OCI-LY1 (cell line): ENCODE results near the gene CDH23.

Experiments
- H2AFZ ChIP-seq: fragments of 200-600 bp; sonication (generic), shearing (Covaris generic); 2 replicates; pipeline ENCODE4 v1.6.0; 2014; ENCODE audit warnings: antibody characterized with exemption, mild to moderate bottlenecking, low read length
- H3F3A ChIP-seq: fragments of 200-600 bp; sonication (generic), shearing (Covaris generic); 2 replicates; pipeline ENCODE4 v1.6.0; 2014; ENCODE audit warnings: mild to moderate bottlenecking, antibody characterized with exemption, low read length, moderate library complexity; ENCODE audit not compliant: insufficient read depth
- H3K27ac ChIP-seq: fragments of 200-600 bp; sonication (generic); 2 replicates; pipeline ENCODE4 v1.5.1; 2014; ENCODE audit warnings: low read length, mixed run types, mild to moderate bottlenecking, low read depth; ENCODE audit not compliant: poor library complexity, severe bottlenecking
- H3K27me3 ChIP-seq: fragments of 200-600 bp; sonication (generic); 2 replicates; pipeline ENCODE4 v1.6.0; 2014; ENCODE audit warnings: antibody characterized with exemption, mild to moderate bottlenecking, low read length, moderate library complexity; ENCODE audit not compliant: insufficient read depth
- H3K36me3 ChIP-seq: fragments of 200-600 bp; sonication (generic); 2 replicates; pipeline ENCODE4 v1.6.1; 2014; ENCODE audit warnings: mild to moderate bottlenecking, antibody characterized with exemption, low read length, moderate library complexity, mixed read lengths; ENCODE audit not compliant: insufficient read depth
- H3K4me1 ChIP-seq: fragments of 200-600 bp; sonication (generic); 2 replicates; pipeline ENCODE4 v1.5.1; 2014; ENCODE audit warnings: mild to moderate bottlenecking, low read length, moderate library complexity; ENCODE audit not compliant: insufficient read depth, severe bottlenecking
- H3K4me2 ChIP-seq: fragments of 200-600 bp; sonication (generic), shearing (Covaris generic); 2 replicates; pipeline ENCODE4 v1.6.1; 2014; ENCODE audit warnings: low read length
- H3K4me3 ChIP-seq: fragments of 200-600 bp; sonication (generic); 2 replicates; pipeline ENCODE4 v1.5.1; 2014; ENCODE audit warnings: low read length, low read depth, mild to moderate bottlenecking, mixed read lengths; ENCODE audit not compliant: poor library complexity, severe bottlenecking
- H3K79me2 ChIP-seq: fragments of 200-600 bp; shearing (Covaris generic); 2 replicates; pipeline ENCODE4 v1.6.1; 2016; ENCODE audit warnings: mixed run types, low read length, mixed read lengths; ENCODE audit not compliant: insufficient read depth
- H3K9ac ChIP-seq: fragments of 200-600 bp; sonication (generic), shearing (Covaris generic); 2 replicates; pipeline ENCODE4 v1.6.1; 2014; ENCODE audit warnings: mild to moderate bottlenecking, low read length, mixed read lengths
- H3K9me2 ChIP-seq: fragments of 200-600 bp; sonication (generic), shearing (Covaris generic); 2 replicates; pipeline ENCODE4 v1.6.1; 2014; ENCODE audit warnings: low read depth, mild to moderate bottlenecking, low read length, mixed read lengths
- H3K9me3 ChIP-seq: fragments of 200-600 bp; shearing (Covaris generic); 2 replicates; pipeline ENCODE4 v1.6.1; 2014; ENCODE audit warnings: low read length, mixed read lengths
- H4K20me1 ChIP-seq: fragments of 200-600 bp; sonication (generic), shearing (Covaris generic); 2 replicates; pipeline ENCODE4 v1.6.0; 2016; ENCODE audit warnings: mild to moderate bottlenecking, low read length; ENCODE audit not compliant: insufficient read depth
- EZH2 ChIP-seq: fragments of 200-600 bp; sonication (generic), shearing (Covaris generic); IDR thresholded peaks from 2 replicates; pipeline ENCODE4 v1.8.0; 2017; ENCODE audit warnings: borderline replicate concordance, mixed run types, mild to moderate bottlenecking, antibody characterized with exemption, low read length, moderate library complexity, mixed read lengths
- TF ChIP-seq, protein P1 (sequence below): fragments of 200-600 bp; sonication (generic), shearing (Covaris generic); IDR thresholded peaks from 2 replicates; pipeline ENCODE4 v1.5.1; 2017; ENCODE audit warnings: mild to moderate bottlenecking, antibody characterized with exemption, low read length, moderate library complexity, mixed read lengths

CDH23 gene

DNA sequence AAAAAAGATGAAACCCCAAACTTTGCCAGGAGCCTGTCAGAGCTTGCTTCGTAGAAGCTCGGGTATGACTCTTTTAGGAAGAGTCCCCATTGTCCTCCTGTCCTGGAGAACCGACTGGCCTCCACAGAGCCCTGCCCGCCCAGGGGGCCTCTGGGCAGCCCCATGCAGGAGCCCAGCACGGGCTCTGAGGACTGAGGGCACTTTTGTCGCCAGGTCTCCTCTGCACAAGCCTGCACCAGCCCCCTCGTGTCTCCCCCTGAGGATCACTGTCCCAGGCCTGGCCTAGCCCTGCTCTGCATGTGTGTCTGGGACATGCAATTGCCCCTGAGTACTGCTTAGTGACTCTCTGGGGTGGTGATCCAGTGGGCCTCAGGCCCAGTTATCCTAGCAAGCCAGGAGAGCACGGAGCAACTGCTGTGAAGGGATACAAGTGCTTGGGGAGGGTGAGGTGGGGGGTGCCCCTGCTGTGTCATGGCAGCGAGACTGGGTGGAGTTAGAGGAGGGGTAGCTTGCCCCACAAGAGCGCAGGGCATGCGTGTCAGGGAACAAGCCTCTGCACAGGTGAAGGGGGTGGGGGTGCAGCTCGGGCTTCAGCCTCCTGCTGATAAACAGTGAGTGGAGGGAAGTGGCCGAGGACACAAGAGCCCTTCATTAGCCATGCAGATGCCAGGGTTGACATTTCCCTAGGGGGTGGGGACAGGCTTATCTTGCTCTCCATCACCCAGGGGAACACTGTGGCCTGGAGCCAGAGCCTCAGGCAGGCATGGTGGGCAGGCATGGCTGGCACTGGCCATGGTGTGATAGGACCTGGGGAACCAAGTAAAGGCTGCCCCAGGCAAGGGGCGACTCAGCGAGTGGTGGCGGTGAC, 179.4 kb downstream of the CDH23 start:
- Histone ChIP-seq H3K9ac (no peak overlapping the region), H3K4me2 (no peak overlapping the region), H3F3A (no peaks in the 10 kb centered on the region)

DNA sequence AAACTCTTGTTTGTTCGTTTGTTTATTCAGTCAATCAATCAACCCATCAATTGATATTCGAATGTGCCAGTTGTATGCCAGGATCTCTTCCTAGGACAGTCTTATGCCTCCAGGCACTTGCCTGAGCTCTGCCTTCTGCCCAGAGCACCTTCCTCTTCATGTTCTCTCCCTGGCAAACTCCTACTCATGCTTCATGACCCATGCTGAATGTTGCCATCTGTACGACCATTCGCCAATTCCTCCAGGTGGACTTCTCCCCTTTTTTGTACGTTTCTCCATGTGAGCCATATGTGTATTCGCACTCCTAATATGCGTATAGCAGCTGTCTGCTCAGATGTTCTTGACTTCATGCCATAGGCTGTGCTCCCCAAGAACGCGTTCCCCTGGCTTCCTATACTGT, 180.1 kb downstream of the CDH23 start:
- H3K9ac ChIP-seq, result no peak overlapping the region
- H3K4me2 ChIP-seq, result no peak overlapping the region
- TF ChIP-seq, protein P1, sequence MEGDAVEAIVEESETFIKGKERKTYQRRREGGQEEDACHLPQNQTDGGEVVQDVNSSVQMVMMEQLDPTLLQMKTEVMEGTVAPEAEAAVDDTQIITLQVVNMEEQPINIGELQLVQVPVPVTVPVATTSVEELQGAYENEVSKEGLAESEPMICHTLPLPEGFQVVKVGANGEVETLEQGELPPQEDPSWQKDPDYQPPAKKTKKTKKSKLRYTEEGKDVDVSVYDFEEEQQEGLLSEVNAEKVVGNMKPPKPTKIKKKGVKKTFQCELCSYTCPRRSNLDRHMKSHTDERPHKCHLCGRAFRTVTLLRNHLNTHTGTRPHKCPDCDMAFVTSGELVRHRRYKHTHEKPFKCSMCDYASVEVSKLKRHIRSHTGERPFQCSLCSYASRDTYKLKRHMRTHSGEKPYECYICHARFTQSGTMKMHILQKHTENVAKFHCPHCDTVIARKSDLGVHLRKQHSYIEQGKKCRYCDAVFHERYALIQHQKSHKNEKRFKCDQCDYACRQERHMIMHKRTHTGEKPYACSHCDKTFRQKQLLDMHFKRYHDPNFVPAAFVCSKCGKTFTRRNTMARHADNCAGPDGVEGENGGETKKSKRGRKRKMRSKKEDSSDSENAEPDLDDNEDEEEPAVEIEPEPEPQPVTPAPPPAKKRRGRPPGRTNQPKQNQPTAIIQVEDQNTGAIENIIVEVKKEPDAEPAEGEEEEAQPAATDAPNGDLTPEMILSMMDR, result no peak
- TF ChIP-seq EZH2, result no peak
- no peaks in the 10 kb centered on the region for H3K4me1 ChIP-seq
- no peaks in the 10 kb centered on the region for H3K36me3 ChIP-seq
- no peaks in the 10 kb centered on the region for H4K20me1 ChIP-seq
- no peak overlapping the region for H3K4me3 ChIP-seq
- no peak overlapping the region for H2AFZ ChIP-seq
- H3K9me3 ChIP-seq, result no peaks in the 10 kb centered on the region
- H3K27me3 ChIP-seq, result no peaks in the 10 kb centered on the region; the same call in 1 of the 2 replicates
- H3K27ac ChIP-seq, result no peak overlapping the region
- H3K9me2 ChIP-seq, result no peaks in the 10 kb centered on the region
- no peaks in the 10 kb centered on the region for H3K79me2 ChIP-seq
- H3F3A ChIP-seq, result no peaks in the 10 kb centered on the region

More for the DNA sequence above, 179.4 kb downstream of the CDH23 start:
- H3K9me3 ChIP-seq, result no peaks in the 10 kb centered on the region
- H3K79me2 ChIP-seq, result no peaks in the 10 kb centered on the region
- H3K27ac ChIP-seq, result no peak overlapping the region
- H3K27me3 ChIP-seq, result no peaks in the 10 kb centered on the region; the same call in 1 of the 2 replicates
- H3K9me2 ChIP-seq, result no peaks in the 10 kb centered on the region
- H3K4me3 ChIP-seq, result no peak overlapping the region
- no peaks in the 10 kb centered on the region for H4K20me1 ChIP-seq
- H2AFZ ChIP-seq, result no peak overlapping the region
- no peaks in the 10 kb centered on the region for H3K36me3 ChIP-seq
- TF ChIP-seq EZH2, result no peak
- TF ChIP-seq, protein P1, result no peak
- H3K4me1 ChIP-seq, result no peaks in the 10 kb centered on the region

DNA sequence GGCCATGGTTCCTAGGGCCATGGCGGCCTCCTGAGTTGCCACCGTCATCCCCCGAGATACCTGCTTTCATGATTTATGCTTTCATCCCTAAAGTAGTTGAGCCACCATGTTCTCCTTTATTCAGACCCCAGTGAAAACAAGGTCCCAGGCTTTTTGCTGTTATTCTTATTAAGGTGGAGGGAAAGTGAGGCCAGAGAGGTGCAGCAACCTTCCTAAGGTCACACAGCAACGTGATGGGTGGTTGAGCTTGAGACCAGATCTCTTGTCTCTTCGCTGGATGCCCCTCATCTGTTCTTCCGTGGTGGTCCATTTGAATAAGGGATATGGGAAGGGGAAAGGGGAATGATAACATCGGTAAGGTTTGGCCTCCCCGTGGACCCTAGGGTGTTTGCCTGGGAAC, 180.6 kb downstream of the CDH23 start:
- Histone ChIP-seq H3K27me3 (no peaks in the 10 kb centered on the region; the same call in 1 of the 2 replicates), H3K4me1 (no peaks in the 10 kb centered on the region), H3K79me2 (no peaks in the 10 kb centered on the region), H3K9me2 (no peaks in the 10 kb centered on the region), H4K20me1 (no peaks in the 10 kb centered on the region), H3F3A (no peaks in the 10 kb centered on the region), H2AFZ (no peak overlapping the region), H3K4me3 (no peak overlapping the region), H3K4me2 (no peak overlapping the region), H3K27ac (no peak overlapping the region), H3K36me3 (no peaks in the 10 kb centered on the region), H3K9me3 (no peaks in the 10 kb centered on the region), H3K9ac (no peak overlapping the region)
- TF ChIP-seq EZH2, result no peak
- TF ChIP-seq, protein P1, result no peak
